GM12878 (cell line): ENCODE results near the gene HMOX1. TPM values are rescaled to one million over a fixed set of nuclear protein-coding genes. Genes with fewer than 3 reads are reported as not detected.
"Not testable (repeated sequence)": the region's sequence is repeated elsewhere in the genome, so short reads cannot be mapped to it uniquely, and the experiment has no call there.

ENCODE experiments used
- ATAC-seq: fragments of 200-7000 bp; cut with Tn5 transposase; 3 replicates; pipeline ENCODE4 v1.9.1; 2020; ENCODE audit warnings: mild to moderate bottlenecking, moderate library complexity
- BruUV-seq: library from RNA; stranded (reverse); fragments of 400-500 nt; replicated peaks from 2 replicates; lab custom pipeline; 2021; lab: Mats Ljungman, UMichigan
- CTCF ChIA-PET: fragments of 300-600 bp; sonication (Branson Sonifier 250); formaldehyde crosslinking; extraction: SDS; loops from one replicate; lab custom pipeline; 2021; ENCODE audit warnings: inconsistent platforms; lab: Yijun Ruan, JAX
- POLR2A ChIA-PET: fragments of 350-600 bp; formaldehyde crosslinking; extraction: SDS; loops from one replicate; lab custom pipeline; 2021; ENCODE audit warnings: inconsistent platforms; lab: Charles Lee
- RAD21 ChIA-PET: fragments of 300-600 bp; sonication (Branson Sonifier 250); formaldehyde crosslinking; loops from one replicate; lab custom pipeline; 2023; ENCODE audit warnings: antibody characterized with exemption; ENCODE audit not compliant: unreplicated experiment; lab: Charles Lee
- SMC1A ChIA-PET: fragments of 300-600 bp; sonication (Branson Sonifier 250); formaldehyde crosslinking; loops from one replicate; lab custom pipeline; 2023; ENCODE audit not compliant: unreplicated experiment, uncharacterized antibody; lab: Charles Lee
- DNase-seq: peaks from one replicate; pipeline ENCODE4 v3.0.0-alpha.2; 2011; ENCODE audit warnings: low read depth, low spot score
- FAIRE-seq: peaks from 3 replicates; lab custom pipeline; 2011; peaks lifted over from hg19 to GRCh38; lab: Jason Lieb, UNC
- H2AFZ ChIP-seq: 2 replicates; pipeline ENCODE4 v1.6.0; 2011; ENCODE audit warnings: low read depth, low read length, control low read depth; ENCODE audit not compliant: control insufficient read depth
- H3K27ac ChIP-seq: 2 replicates; pipeline ENCODE4 v1.5.1; 2011; ENCODE audit warnings: control low read depth; ENCODE audit not compliant: control insufficient read depth, insufficient read depth
- H3K27me3 ChIP-seq, 2 experiments: replicated peaks in 1 of 2; 2 replicates each; pipeline versions ENCODE4 v1.6.0 to v1.6.1; 2011; ENCODE audit warnings: low read length in 1 of 2; ENCODE audit not compliant: control insufficient read depth in 2 of 2, insufficient read depth in 2 of 2
- H3K36me3 ChIP-seq, 2 experiments: 2 replicates each; pipeline ENCODE4 v1.5.1; 2011; ENCODE audit warnings: low read length in 1 of 2; ENCODE audit not compliant: control insufficient read depth in 2 of 2, insufficient read depth in 2 of 2
- H3K4me1 ChIP-seq: 2 replicates; pipeline ENCODE4 v1.6.1; 2011; ENCODE audit warnings: mild to moderate bottlenecking, low read length, moderate library complexity, mixed read lengths; ENCODE audit not compliant: control insufficient read depth, insufficient read depth
- H3K4me2 ChIP-seq: 2 replicates; pipeline ENCODE4 v1.6.0; 2011; ENCODE audit warnings: control low read depth; ENCODE audit not compliant: control insufficient read depth, insufficient read depth
- H3K4me3 ChIP-seq: fragments of 200-600 bp; sonication (generic); 2 replicates; pipeline ENCODE4 v1.5.1; 2016
- H3K79me2 ChIP-seq: 2 replicates; pipeline ENCODE4 v1.6.0; 2011; ENCODE audit warnings: low read length; ENCODE audit not compliant: control insufficient read depth, insufficient read depth
- H3K9ac ChIP-seq: 2 replicates; pipeline ENCODE4 v1.8.0; 2011; ENCODE audit warnings: low read length, control low read depth, mixed read lengths; ENCODE audit not compliant: control insufficient read depth, insufficient read depth
- H3K9me3 ChIP-seq: replicated peaks from 3 replicates; pipeline ENCODE4 v1.5.1; 2011; ENCODE audit warnings: mild to moderate bottlenecking, low read length; ENCODE audit not compliant: control insufficient read depth, insufficient read depth
- H4K20me1 ChIP-seq: 2 replicates; pipeline ENCODE4 v1.6.0; 2011; ENCODE audit not compliant: control insufficient read depth, insufficient read depth
- ESRRA ChIP-seq: IDR thresholded peaks from 2 replicates; pipeline ENCODE4 v1.6.1; 2012; ENCODE audit warnings: mild to moderate bottlenecking, low read length, improper control_type of control experiment
- IKZF1 ChIP-seq: fragments of 450-650 bp; conservative IDR thresholded peaks from 2 replicates; pipeline ENCODE4 v1.6.1; 2017; ENCODE audit warnings: antibody characterized with exemption, mild to moderate bottlenecking
- IKZF2 ChIP-seq, 2 experiments: fragments of 450-650 bp; IDR thresholded peaks; 2 replicates each; pipeline ENCODE4 v1.6.1; 2017; ENCODE audit warnings: mild to moderate bottlenecking in 2 of 2, moderate library complexity in 2 of 2
- ZNF384 ChIP-seq: IDR thresholded peaks from 2 replicates; pipeline ENCODE4 v1.6.1; 2012; ENCODE audit warnings: low read depth, mild to moderate bottlenecking, low read length, improper control_type of control experiment, borderline replicate concordance
- WGBS: methylation state at CpG from one replicate; pipeline ENCODE4 v1.1.6; 2016; ENCODE audit warnings: low lambda C conversion rate; ENCODE audit not compliant: insufficient replicate concordance, insufficient coverage; ENCODE audit errors: missing lambda C conversion rate; 5-methylcytosine and 5-hydroxymethylcytosine counted together
- in situ Hi-C: fragments of 300-500 bp; cut with MboI; formaldehyde crosslinking; loops from 9 replicates; pipeline ENCODE4 v1.14.3; 2018; ENCODE audit warnings: mixed read lengths
- intact Hi-C: fragments of 100-400 bp; cut with micrococcal nuclease; formaldehyde crosslinking; loops from one replicate; pipeline ENCODE4 v1.14.2; 2022; ENCODE audit not compliant: unreplicated experiment
- polyA plus RNA-seq, 11 experiments: library from polyadenylated mRNA; depleted of rRNA in 4 of 11; unstranded in 6 of 11; stranded (reverse) in 5 of 11; fragments of >200 nt; fragmentation: Nextera tagmentation in 4 of 11; fragmentation: Illumina TruSeq in 1 of 11; extraction: Ambion mirVana in 4 of 11; extraction: Trizol in 1 of 11; gene quantifications; 1 replicate in 1 of 11; 2 replicates in 10 of 11; pipeline versions ENCODE4 v1.2.1 to v1.2.3, GENCODE V29; 2011 to 2016; ENCODE audit warnings: inconsistent platforms in 2 of 11, missing spikeins in 2 of 11, low read depth in 1 of 11
- total RNA-seq, 4 experiments: library from RNA; depleted of rRNA in 3 of 4; stranded (reverse); fragments of >200 nt in 3 of 4; fragmentation: Illumina TruSeq in 1 of 4; extraction: Trizol in 1 of 4; gene quantifications; 2 replicates each; pipeline versions ENCODE4 v1.2.1 to v1.2.3, GENCODE V29; 2013 to 2021

The HMOX1 gene
- total and polyA plus RNA-seq, 10 of the 15 experiments (the other 5 are each of a cell fraction or from before 2014, with no cell fraction given): 1.5 to 36.7 (median 18.8) TPM

DNA sequence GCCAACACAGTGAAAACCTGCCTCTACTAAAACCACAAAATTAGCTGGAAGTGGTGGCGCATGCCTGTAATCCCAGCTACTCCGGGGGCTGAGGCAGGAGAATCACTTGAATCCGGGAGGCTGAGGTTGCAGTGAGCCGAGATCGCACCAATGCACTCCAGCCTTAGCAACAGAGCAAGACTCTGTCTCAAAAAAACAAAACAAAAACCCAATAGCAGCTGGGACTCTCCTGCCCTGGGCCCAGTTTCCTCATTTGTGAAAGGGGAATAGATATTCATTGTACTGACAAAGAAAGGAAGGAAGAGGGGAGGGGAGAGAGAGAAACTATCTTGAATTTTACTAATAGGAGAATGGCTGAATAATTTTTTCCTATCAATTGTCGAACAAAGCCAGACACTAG is 15.7 kb downstream of the HMOX1 start:
- H3K27me3 ChIP-seq, H3K4me3 ChIP-seq, H3K9me3 ChIP-seq, DNase-seq, ATAC-seq, H3K9ac ChIP-seq, H3K36me3 ChIP-seq, intact Hi-C loops, BruUV-seq, FAIRE-seq, H3K4me2 ChIP-seq, H4K20me1 ChIP-seq: not testable (repeated sequence)
- ChIA-PET SMC1A (interaction anchor here (1.1 to 8.6 kb wide), 6 partner anchors 12 to 186 kb away, joined by 3 to 79 read pairs (median 14); partner anchors contain the start of gene HMOX1), POLR2A (interaction anchor here (0.7 to 4.8 kb wide), 6 partner anchors 12 to 25 kb away, joined by 3 to 46 read pairs (median 6); no protein-coding TSS in a partner anchor), RAD21 (interaction anchor here (0.7 to 4.8 kb wide), 6 partner anchors 13 to 87 kb away, joined by 4 to 29 read pairs (median 5); partner anchors contain the start of gene HMOX1), CTCF (interaction anchor here (0.9 to 4.1 kb wide), 5 partner anchors 12 to 45 kb away, joined by 3 to 26 read pairs (median 9); no protein-coding TSS in a partner anchor)
- H3K4me1 ChIP-seq: peaks cover 40% of the 10 kb centered on the region
- in situ Hi-C loops: loop anchor here (25.0 kb wide), 1 partner anchor 1816 kb away; the partner anchor contains the start of gene SSTR3
- WGBS: 26% methylated on average over 6 of the region's 6 CpGs
- H3K27ac ChIP-seq: peak overlapping the region; percentile 36; the same call in 1 of the 2 replicates
- peaks cover 22% of the 10 kb centered on the region for H3K79me2 ChIP-seq
- TF ChIP-seq IKZF1 (peak; percentile 30; the same call in 1 of the 2 replicates), IKZF2 (IDR thresholded peaks at IDR 0.05) (peak; percentile 37; a peak in 1 of 4 replicates)
- H2AFZ ChIP-seq: peak overlapping the region; percentile 12; the same call in 1 of the 2 replicates

DNA sequence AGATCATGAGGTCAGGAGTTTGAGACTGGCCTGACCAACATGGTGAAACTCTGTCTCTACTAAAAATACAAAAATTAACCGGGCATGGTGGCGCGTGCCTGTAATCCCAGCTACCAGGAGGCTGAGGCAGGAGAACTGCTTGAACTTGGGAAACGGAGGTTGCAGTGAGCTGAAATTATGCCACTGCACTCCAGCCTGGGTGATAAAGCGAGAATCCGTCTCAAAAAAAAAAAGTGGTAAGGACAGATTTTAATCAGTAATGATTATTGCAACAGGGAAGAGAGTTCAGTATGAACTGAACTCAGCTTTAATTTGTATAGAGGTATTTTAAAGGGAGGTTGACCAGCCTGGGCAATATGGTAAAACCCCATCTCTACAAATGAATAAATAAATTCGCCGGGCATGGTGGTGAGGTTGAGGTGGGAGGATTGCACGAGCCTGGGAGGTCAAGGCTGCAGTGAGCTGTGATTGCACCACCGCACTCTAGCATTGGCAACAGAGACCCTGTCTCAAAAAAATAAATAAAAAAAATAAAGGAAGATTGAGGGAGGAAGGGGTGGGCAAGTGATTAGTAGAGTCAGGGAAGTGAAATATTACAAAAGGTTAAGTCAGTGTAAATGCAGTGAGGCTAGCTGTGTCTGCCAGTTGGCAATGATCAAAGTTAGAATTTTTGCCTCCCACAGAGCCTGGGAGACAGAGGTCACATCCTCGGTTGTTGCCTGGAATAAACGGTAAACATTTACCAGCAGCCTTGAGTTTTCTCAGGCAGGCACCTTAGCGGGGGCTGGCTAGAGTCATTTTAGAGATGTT is 16.4 kb downstream of the HMOX1 start:
- Histone ChIP-seq H3K27me3 (no peaks in the 10 kb centered on the region), H3K27ac (peak overlapping the region; percentile 68), H3K36me3 (peaks cover 1 to 4% of the 10 kb centered on the region in 2 experiments; a peak in 1 of 4 replicates)
- RAD21 ChIA-PET: interaction anchor here (0.7 to 4.8 kb wide), 9 partner anchors 12 to 87 kb away, joined by 4 to 29 read pairs (median 5); partner anchors contain the start of gene HMOX1
- TF ChIP-seq IKZF1 (no peak), ESRRA (no peak), ZNF384 (peak; percentile 24; the same call in 1 of the 2 replicates)
- TF ChIP-seq, all 136 proteins: peak for 1
- intact Hi-C loops (no loop called here), in situ Hi-C loops (loop anchor here (25.0 kb wide), 1 partner anchor 1815 kb away; the partner anchor contains the start of gene SSTR3)
- POLR2A ChIA-PET: interaction anchor here (0.6 to 4.8 kb wide), 8 partner anchors 13 to 34 kb away, joined by 3 to 46 read pairs (median 4); no protein-coding TSS in a partner anchor
- DNase-seq: no peak
- H3K79me2 ChIP-seq: peaks cover 28% of the 10 kb centered on the region
- no peaks in the 10 kb centered on the region for H4K20me1 ChIP-seq
- H3K4me1 ChIP-seq: peaks cover 37% of the 10 kb centered on the region
- no peak for FAIRE-seq
- peak overlapping the region; percentile 51 for H2AFZ ChIP-seq
- no peaks in the 10 kb centered on the region for H3K9me3 ChIP-seq
- H3K4me3 ChIP-seq: no peak overlapping the region
- H3K4me2 ChIP-seq: peak overlapping the region; percentile 15
- ATAC-seq: no peak
- no TSS peak for BruUV-seq
- H3K9ac ChIP-seq: no peak overlapping the region
- CTCF ChIA-PET: interaction anchor here (0.6 to 4.1 kb wide), 8 partner anchors 10 to 266 kb away, joined by 3 to 26 read pairs (median 5); no protein-coding TSS in a partner anchor
- 25% methylated on average over 13 of the region's 13 CpGs for WGBS
- SMC1A ChIA-PET: interaction anchor here (0.7 to 8.6 kb wide), 11 partner anchors 12 to 766 kb away, joined by 3 to 79 read pairs (median 5); partner anchors contain the start of genes APOL3 and HMOX1
